GM19240 (cell line): ENCODE results near the gene UQCRQ.

Experiments used
- DNase-seq: peaks from one replicate; pipeline ENCODE4 v3.0.0; 2011; ENCODE audit warnings: low spot score; ENCODE audit not compliant: insufficient read length

The UQCRQ gene

DNA sequence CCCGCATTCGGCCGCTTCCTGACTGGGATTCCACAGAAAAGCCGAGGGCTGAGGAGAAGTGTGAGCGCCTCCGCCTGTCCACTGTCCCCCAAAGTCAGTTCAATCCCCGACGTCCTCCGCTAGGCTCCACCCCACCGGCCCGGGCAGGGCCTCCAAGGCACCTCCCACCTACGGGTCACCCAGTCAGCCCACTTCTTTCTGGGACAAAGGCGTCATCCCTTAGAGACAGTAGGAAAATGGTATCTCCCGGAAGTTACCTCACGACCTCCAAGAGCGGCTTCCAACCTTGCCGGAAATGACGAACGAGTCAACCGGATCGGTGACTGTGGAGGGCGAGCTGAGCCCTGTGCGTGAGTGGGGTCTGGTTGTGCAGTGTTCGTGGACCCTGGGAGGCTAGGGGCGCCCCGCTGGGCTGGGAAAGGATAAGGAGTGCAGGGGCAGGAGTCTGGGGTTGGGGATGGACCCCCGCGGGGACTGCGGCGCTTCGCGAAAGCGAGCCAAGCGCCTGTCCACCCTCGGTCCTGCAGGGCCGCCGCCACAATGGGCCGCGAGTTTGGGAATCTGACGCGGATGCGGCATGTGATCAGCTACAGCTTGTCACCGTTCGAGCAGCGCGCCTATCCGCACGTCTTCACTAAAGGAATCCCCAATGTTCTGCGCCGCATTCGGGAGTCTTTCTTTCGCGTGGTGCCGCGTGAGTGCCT lies at the start of gene UQCRQ, which contains the start of gene GDF9:
TSS of gene UQCRQ (plus strand) at position 301 of the 704 bp plus-strand sequence. CDS start at position 541, 240 bp downstream.
TSS of gene GDF9 (minus strand) at position 128 of the 704 bp plus-strand sequence. CDS start 1,936 bp downstream, outside the sequence.
- DNase-seq = peak; percentile 88

DNA sequence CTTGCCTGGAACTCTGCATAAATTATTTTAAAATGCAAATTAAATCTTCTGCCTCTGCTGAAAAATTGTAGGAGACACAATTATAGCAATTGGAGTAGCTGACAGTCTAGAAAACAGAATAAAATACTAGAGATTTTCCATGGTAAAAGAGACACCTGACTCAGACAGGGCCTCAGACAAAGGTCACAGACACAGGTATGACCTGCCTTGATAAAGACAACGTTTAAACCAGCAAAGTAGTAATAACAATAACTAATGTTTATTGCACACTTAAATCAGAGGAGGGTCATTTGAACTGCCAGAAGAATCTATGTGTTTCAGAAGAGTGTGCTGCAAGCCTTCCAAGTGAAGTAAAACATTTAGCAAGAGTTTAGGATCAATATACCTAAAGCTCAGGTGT lies 49.4 kb upstream of the UQCRQ start:
- DNase-seq = no peak

DNA sequence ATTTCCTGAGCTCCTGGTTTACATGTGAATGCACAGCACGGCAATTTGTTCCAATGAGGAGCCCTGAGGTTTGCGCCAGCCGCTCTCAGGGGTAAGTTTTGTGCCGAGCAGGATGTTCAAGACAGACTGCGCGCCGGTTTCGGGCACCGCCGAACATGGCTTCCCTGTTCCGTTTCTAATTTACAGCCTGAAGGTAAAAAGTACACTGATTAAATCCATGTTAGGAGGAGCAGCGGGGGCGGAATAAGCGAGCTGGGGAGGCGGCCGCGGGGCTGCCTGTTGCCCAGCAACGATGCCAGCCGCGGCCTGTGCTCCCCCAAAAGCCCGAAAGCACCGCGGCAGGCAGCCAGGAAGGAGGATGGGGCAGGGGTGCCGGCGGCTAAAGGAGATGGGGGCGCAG lies 47.0 kb upstream of the UQCRQ start:
- DNase-seq = no peak

DNA sequence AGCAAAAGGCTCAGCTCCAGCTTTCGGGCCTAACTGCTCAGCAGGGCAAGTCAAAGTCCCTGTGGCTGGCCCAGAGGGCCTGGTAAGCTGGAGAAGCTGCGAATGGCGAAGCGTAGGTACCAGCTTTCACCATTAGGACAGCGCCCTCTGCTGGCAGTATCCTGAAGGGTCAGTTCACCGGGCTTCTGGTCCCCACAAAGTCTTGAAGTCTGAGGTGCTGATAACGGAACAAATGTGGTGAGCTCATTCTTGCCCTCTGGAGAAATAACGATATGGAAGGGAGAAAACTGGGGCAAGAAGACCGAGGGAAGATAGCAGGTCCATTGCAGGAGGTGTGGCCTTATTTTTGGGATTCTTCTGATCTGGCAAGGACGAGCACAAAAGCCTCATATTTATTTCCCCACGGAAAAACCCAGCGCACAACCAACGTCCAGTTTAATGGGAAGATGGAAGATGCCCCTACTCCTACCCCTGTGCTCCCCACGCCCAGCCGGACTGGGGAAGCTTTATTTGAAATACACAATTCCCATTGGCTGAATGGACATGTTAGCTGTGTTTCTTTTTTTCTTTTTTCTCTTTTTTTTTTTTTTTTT lies 46.2 kb upstream of the UQCRQ start:
- DNase-seq = peak; percentile 96

DNA sequence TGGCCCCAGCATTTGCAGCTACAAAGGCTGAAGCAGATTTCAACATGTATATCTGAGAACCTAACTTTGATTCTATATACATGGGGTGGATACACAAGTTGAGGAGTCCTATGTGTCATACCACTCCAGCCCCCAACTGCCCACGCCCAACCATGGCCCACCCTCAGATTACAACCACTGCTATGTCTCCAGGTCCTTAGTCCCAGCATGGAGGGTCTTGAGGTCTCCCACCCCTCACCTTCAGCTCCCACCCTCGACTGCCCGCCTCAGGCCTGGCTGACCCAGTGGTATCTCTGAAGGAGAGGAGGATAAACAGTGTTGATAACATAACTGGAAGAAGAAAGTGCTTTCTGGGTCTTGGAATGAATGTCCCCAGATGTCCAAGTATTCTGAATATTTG lies 45.1 kb upstream of the UQCRQ start:
- no peak for DNase-seq

DNA sequence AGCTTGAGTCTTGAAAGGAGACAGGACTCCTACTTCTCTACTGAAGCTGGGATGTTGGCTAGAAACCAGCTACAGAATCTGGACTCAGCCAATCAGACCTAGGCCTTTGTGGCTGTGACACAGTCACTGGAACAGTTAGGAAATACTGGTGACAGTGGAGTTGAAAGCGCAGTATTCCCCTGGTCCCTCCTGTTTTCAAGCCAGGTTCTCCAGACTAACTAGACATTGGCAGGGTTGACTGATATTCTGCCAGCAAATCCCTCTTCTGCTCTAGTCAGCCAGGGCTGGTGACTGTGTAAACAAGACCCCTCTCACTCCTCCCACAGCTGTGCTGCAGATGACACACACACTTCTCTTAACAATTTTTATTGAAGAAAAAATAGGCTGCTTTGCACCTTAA lies 44.7 kb upstream of the UQCRQ start:
- DNase-seq = no peak

DNA sequence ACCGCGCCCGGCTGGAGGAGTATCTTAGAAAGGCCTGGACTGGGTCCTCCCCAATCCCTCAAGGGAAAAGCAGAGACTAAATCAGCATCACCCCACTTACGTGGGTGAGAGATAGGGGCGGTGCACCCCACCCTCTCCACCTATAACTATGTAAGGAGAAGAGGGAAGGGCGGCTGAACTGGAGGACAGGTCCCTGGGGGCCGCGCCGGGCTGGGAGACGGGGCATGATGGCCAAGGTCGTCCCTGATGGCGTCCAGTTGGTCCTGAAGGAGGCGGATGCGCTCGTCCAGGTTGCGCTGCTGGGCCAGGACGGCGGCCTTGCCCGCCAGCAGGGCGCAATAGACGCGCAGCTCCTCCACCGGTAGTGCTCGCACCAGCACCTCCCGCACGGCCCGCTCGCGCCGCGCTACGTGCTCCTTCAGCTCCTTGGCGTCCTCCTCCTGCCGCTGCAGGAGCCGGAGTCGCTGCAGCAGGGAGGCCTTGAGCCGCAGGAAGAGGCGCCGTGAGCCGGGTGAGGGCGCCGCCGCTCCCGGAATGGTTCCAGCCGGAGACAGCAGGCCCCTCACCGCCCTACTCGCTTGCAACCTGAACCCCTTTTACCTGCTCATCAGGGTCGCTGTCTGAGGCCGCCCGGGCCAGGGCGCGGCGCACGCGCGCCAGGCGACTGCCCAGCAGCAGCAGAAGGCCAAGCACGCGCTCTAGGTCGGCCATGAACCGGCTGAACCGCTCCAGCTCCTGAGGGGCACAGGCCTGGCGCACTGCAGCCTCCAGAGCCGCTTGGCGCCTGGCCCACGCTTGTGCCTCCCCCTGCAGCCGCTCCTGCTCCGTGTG lies 43.6 kb upstream of the UQCRQ start:
- DNase-seq = no peak

DNA sequence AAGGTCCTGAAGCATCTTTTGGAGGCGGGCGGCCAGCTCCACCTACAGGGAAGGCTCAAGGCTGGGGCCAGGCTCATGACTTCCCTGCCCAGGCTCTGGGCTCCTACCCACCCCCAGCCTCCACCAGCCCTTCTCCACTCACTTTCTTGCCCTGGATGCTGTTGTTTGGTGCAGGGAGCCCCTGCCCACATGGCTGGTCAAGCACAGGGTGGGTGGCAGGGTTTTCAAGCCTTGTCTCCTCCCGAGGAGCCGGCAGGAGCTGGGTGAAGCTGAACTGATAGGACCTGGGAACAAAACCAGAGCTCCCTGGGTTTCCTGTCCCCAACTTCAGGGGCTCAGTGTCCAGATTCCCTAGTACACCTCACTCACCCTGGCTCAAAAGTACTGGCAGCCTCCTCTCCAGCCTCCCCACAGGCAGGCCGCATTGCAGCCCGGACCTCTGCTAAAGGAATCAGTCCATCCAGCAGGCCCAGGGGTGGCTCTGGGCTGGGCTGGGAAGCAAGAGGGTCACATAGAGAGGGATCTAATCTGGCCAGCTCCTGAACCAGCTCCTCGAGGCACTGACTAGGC lies 42.9 kb upstream of the UQCRQ start:
- no peak for DNase-seq

DNA sequence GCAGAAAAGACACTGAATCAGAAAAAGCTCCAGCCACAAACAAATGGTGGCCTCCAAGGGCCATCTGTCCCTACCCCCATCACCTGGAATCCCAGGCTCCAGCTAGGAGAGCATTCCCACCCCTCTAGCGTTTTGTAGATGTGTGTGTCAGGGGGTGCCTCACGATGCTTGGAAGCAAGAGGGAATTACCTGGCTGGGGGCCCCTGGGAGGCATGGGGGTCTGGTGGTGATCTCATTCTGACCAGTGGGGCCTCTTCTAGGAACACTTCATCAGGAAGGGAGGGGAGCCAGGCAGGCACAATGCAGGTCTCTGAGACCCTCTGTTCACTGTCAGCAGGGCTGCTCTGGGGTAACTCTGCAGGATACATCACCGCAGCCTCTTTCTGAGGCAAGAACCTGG lies 42.0 kb upstream of the UQCRQ start:
- no peak for DNase-seq

DNA sequence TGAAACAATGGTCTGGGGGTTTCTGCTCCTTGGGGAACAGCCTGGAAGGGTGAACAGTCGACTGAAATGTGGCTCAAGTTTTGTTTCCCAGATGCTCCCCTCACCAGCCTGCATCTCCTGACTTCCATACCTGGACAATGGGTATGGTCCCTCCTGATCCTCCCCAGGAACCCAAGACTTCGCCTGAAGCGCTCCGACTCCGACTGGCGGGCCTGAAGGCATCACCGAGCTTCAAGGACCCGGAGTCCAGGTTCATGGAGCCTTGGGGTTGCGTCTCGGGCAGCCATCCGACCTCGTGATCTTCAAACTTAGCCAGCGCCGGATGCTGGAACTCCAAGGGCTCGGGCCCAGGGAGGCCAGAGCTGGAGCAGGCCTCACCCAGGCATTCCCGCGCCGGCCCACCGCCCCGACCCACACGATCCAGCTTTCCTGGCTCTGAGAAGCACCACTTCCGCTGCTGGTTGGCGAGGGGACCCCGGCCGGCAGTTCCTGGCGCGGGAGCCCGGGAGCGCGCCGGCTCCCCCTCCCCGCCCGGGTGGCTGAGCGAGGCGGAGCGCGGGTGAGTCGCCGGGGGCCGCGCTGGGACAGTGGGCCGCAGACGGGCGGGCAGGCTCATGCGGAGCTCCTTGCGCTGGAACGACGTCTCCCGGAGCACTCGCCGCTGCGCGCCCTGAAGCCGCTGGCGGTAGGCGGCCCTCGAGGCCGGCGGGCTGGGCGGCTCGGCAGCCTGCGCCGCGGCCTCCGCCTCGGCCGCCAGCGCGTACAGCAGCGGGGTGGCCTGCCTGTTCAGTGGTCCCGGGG lies 41.2 kb upstream of the UQCRQ start:
- no peak for DNase-seq

DNA sequence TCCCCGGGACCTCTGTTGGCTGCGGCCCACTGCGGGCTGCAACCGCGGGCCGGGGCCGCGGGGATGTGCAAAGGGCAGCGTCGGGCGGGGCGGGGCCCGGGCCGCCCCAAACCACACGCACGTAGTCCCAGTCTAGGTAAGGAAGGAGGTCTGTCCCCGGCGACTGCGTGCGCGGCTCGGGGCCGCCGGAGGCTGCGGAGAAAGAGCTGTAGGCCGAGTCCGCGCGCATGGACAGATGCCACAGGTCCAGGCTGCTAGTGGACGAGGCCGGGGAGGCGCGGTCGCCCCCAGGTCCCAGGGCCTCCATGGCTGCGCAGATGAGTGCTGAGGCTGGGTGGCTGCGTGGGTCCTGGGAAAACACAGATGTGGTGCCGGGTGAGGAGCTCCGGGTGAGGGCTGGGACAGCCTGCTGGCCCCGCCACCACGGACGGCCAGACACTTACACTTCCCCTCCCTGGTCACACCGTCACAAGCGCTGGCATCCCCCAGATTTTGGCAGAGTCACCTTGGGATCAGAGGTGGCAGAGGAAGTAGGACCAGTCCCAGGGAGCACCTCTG lies 40.5 kb upstream of the UQCRQ start:
- DNase-seq = no peak

DNA sequence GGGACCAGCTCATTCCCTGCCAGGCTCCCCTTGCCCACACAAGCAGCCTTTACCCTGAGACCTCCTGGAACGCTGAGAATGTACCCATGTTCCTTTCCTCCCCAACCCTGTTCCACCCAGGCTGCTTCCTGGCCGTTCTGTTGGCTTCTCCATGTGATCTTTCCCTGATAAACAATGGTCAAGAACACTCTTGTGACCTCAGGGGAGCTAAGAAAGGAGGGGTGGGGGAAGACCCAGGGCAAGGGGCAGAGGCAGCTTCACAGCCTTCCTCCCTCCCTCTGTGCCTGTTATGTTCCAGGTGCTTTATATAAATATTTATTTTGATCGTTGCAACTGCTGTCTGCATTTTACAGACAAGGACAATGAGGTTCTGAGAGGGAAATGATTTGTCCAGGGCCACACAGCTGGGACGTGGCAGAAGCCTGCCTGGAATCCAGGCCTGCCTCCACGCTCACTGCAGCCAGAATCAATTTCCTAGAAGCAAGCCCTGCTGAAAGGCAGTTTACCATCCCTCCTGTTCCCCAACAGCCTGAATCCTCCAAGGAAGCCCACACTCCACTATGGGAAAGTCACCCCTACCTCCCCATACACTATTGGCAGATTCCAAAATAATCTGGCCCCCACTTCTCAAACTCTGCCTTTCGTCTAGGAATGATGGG lies 39.9 kb upstream of the UQCRQ start:
- DNase-seq = no peak

DNA sequence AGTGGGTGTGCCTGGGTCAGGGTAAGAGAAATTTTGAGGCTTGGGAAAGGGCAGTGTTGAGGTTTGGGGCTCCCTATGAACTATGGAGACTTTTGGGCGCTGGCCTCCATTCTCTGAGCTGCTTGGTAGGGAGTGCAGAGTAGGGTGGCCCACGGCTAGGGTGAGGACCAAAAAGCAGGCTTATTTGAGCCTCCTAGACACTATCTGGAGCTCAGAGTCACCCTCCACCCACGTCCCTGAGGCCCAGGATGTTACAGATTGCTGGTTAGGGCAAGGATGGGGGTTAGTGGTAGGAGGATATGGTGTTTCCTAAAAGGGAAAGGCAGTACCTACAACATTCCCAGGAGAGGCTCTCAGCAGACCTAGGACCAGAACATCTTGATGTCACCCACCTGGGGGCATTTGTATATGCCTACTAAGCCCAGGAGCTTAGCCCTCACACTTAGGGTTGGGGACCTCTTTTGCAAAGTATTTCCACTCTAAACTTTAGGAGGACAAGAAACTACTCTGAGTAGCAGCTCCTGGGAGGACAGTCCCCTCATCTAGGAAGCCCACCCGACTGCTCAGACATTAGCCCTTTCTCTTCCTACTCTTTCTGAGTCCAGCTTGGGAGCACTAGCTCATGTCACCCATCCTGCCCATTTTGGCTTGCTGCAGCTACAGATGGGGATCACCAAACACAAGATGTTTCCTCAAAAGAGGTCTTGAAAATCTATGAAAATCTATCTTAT lies 38.3 kb upstream of the UQCRQ start:
- DNase-seq = no peak

DNA sequence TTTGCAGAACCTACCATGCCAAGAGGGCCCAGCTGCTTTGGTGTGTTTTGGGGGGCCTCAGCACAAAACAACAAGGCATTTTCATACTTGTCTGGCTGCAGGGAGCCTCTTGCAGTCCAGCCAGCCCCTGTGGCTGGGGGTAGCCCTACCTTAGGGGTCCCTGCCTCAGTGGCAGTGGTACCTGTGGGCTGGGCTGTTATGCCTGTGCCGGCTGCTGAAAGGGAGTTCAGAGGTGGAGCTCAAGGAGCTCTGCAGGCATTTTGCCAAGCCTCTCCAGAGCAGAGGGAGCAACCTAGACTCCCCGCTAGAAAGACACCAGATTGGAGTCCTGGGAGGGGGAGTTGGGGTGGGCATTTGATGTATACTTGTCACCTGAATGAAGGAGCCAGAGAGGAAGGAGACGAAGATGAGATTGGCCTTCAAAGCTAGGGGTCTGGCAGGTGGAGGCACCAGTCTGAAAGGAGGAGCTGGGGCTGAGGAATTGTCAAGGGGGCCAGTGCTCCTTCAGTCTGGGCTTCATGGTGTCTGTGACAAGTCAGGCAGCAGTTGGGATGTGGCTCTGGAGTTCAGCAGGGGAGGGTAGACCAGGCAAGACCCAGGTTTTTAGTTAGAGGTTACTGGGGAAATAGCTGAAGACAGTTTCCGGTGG lies 37.5 kb upstream of the UQCRQ start:
- no peak for DNase-seq

DNA sequence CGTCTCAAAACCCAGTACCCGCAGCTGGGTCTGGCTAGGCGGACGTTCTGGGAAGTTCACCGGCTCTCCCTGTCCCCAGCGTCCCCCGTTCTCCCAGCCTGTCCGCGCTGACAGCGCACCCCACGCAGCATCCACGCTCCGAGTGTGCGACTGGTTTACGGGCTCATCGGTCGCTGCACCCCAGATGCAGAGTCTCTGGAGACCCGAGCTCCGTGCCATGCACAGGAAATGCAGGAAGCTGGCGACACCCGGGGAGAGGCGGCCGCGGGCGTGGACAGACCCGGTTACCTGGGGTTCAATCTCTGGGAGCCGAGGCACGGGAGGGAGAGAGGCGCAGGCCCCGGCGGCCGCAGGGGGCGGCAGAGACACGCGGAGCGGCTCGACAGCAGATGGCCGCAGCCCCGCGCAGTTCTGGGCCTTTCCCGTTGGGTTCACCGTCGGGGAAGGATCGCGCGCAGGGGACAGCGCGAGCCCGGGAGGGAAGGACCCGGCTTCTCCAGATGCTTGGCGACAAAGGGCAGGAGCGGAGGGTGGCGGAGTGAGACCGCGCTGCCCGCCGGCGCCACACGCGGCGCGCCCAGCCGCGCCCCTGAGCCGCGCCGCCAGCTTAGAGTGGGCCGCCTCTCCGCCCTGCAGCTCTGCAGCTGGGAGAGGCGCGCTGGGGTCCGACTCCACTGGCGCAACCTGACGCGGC lies 36.6 kb upstream of the UQCRQ start:
- peak; percentile 89 for DNase-seq

DNA sequence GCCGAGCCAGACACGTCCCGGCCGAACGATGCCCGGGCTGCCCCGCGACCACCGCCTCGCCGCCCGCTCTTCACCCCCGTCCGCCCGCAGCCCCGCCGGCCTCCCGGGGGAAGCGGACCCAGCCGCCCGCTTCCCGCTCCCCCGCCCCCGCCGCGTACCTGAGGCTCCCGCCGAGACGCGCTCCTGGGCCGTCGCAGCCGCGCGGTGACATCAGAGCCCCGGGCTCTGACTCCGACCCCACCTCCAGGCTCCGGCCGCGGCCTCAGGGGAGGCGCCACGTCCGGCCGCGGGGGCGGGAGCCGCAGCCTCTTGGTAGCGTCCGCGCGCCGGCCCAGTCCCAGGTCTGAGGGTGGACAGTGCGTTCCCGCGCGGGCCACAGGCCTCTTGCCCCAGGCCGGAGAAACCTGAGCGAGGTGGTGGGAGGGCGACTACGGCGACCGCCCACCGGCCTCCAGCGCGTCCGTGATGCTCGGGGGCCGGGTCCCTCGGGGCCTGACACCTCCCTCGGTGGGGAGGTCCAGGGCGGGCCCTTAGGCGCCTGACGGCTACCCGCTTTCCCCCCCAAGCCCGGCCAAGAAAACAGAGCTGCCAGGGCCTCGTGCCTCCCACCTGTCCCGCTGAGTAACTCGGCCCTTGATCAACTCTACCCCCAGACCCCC lies 35.9 kb upstream of the UQCRQ start, which contains the start of gene SHROOM1:
TSS of gene SHROOM1 (minus strand) at position 212 of the 659 bp plus-strand sequence. CDS start 4,507 bp downstream, outside the sequence.
- DNase-seq = peak; percentile 58

DNA sequence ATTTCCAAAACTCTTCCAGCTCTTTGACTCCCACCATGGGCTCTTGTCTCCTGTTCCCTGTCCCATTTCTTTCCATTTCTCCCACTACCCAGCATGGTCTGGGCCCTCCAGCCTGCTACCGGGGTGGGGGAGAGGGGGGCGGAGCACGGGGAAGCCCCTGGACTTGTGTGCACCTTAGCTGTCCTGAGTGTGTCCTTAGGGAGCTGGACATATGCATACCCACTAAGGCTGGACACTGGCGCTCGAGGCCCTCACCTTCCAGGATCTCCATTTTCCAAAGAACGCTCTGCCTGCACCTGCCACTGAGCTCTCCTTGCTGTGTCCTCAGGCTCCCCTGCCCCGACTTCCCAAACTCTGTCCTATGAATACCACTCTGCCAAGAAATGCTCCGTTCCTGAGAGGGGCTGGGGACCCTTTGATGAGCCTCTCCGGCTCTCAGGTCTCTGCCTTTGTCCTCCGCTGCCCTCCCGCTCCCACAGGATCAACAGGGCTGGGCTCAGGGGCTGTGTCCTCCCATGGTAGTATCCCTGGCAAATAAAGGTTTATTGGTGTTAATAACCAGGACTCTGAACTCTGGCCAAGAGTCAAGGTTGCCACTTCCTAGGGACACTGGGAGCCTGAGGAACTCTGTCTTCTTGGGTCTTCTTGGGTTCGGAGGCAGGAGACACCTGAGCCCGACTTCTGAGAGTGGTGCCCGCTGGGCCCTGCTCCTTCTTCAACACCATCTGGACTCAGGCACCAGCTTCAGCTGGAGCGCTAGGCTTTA lies 35.2 kb upstream of the UQCRQ start:
- no peak for DNase-seq
